WI38 (cell line): ENCODE results near the gene SLC37A4.

Experiments used
- H3K4me3 ChIP-seq: 2 replicates; pipeline ENCODE4 v1.5.1; 2011; ENCODE audit warnings: low read depth, mild to moderate bottlenecking, control low read depth, low read length
- TF ChIP-seq, protein P1 (sequence below): IDR thresholded peaks from 2 replicates; pipeline ENCODE4 v1.5.1; 2012; ENCODE audit warnings: low read depth, mild to moderate bottlenecking, control low read depth, low read length

SLC37A4 gene

DNA sequence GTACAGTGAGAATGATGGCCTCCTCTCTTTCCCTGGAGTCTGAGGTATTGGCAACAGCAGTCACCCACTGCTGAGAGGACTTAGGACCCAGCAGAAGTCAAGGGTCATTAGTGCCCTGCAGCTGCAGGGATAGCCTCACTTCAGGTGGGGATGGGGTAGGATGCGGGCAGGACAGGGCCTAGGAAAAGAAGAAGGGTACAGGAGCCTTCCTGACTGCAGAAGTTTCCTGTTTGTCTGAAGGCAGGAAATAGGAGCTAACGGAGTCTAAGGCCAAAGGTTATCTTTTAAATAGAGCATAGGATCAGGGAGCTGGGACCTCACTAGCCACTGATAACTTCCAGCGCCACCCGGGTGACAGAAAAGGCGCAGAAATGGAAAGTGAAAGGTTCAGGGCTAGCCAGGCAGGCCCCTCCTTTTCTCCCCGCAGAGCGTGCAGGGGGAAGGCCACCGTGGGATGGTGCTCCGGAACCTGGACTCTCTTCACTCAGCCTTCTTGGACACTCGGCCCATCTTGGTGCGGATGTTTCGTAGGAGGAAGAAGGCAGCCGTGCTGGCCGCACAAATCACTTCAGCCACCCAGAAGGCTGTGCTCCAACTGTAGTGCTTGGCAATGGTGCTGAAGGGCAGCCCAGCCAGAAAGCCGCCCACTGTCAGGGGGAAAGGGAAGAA is 6.1 kb downstream of the SLC37A4 start:
- H3K4me3 ChIP-seq, result no peak overlapping the region
- TF ChIP-seq, protein P1, sequence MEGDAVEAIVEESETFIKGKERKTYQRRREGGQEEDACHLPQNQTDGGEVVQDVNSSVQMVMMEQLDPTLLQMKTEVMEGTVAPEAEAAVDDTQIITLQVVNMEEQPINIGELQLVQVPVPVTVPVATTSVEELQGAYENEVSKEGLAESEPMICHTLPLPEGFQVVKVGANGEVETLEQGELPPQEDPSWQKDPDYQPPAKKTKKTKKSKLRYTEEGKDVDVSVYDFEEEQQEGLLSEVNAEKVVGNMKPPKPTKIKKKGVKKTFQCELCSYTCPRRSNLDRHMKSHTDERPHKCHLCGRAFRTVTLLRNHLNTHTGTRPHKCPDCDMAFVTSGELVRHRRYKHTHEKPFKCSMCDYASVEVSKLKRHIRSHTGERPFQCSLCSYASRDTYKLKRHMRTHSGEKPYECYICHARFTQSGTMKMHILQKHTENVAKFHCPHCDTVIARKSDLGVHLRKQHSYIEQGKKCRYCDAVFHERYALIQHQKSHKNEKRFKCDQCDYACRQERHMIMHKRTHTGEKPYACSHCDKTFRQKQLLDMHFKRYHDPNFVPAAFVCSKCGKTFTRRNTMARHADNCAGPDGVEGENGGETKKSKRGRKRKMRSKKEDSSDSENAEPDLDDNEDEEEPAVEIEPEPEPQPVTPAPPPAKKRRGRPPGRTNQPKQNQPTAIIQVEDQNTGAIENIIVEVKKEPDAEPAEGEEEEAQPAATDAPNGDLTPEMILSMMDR, result no peak

DNA sequence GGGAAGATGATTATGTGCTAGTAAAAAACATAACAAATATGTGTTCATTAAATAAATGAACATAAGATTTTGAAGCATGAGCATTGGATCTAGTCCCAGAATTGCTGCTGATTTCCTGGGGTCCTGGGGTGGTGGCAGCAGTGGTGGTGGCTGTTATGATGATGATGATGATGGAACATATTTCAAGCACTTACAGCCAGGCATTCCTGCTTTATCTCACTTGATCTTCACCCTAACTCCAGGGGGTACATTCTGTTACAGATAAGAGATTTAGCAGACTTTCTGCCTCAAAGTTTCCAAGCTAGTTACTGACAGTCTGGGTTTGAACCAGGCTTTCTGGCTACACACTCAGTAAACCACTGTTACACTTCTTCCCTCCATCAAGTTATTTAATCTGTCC is 6.9 kb downstream of the SLC37A4 start:
- TF ChIP-seq, protein P1, result no peak
- no peak overlapping the region for H3K4me3 ChIP-seq

DNA sequence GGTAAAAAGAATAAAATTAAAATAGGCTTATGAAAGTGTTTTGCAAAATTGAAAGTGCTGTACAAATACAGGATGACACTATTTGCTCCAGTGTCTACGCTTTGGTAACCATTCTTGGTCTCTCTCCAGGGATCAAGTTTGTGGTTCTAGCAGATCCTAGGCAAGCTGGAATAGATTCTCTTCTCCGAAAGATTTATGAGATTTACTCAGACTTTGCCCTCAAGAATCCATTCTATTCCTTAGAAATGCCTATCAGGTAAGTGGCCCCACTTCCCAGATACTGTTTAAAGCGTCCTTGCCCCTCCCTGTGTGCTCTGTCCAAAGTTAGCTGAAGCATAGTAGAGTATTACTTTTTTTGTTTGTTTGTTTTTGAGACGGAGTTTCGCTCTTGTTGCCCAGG is 9.0 kb downstream of the SLC37A4 start:
- TF ChIP-seq, protein P1, result no peak
- H3K4me3 ChIP-seq, result no peak overlapping the region

DNA sequence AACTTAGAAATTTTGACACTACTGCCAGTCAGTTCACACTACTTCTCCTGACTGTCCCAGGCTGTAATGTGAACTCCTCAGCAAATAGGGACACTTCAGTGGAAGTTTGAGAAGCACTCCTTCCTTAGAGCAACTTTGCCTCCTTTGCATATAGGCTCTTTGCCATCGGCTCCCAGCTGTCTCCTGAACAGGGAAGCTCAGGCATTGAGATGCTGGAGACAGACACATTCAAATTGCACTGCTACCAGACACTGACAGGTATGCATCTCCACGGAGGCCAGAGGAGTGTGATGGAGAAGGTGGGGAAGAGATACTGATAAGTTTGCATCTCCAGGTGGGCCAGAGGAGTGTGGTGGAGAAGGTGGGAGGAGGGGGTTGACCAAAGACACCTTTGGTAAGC is 10.7 kb downstream of the SLC37A4 start:
- H3K4me3 ChIP-seq, result peak overlapping the region; percentile 99

DNA sequence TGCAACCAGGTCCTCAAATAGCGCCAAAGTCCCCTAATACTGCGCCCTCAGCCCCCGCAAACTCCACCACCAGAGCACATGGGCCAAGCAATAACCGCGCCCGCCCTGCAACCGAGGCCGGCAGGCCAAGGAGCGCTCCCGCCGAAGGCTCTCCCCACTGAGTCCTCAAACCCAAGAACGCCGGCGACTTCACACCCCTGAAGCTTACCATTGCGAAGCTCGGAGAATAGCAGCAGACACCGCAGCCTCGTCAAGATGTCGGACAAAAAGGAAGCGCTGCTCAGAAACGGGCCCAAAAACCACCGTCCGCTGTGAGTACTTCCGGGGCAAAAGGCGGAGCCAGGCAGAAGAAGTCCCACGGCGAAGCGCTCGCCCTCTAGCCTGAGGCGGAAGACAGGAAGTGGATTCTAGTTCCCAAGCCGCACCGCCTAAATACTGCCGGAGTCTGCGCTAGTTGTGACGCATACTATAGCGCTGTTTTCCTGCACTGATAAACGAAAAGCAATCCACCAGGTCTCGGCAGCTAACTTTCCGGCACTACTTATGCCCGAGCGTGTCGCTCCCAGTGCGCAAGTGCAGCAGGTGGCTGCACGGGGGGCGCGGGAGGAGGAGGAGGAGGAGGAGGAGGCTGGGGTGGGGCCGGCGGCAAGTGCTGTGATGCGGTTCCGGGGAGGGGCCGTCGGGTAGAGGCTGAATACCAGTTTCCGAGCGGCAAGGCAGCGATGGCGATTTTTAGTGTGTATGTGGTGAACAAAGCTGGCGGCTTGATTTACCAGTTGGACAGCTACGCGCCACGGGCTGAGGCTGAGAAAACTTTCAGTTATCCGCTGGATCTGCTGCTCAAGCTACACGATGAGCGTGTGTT is 12.4 kb downstream of the SLC37A4 start, which contains the start of the genes RPS25 and TRAPPC4:
Gene RPS25, minus strand, starts transcription at position 270 of the 865 bp plus-strand sequence. Its CDS starts 59 bp downstream, at position 211.
Gene TRAPPC4, plus strand, starts transcription at position 693 of the 865 bp plus-strand sequence. Its CDS starts 30 bp downstream, at position 723.
- TF ChIP-seq, protein P1, result no peak

More for the DNA sequence above, 10.7 kb downstream of the SLC37A4 start:
- TF ChIP-seq, protein P1, result no peak

DNA sequence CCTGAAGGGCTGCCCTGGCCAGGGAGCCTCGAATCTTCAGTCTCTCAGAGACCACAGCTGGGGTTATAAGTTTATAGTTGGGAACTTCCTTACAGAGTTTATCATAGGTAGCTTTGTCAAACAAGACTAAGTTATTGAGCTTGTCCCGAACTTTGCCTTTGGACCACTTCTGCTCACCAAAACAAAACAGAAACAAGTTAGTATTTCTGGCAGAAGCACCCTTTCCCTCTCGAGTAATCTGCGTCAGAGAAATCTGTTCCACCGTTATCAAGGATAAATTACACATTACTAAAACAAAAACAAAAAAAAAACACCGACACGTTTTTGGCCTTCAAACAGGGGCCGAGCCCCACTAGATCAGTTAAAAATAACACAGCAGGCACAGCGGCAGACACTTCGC is 13.3 kb downstream of the SLC37A4 start:
- peak overlapping the region; percentile 99 for H3K4me3 ChIP-seq

More for the DNA sequence above, 12.4 kb downstream of the SLC37A4 start, which contains the start of the genes RPS25 and TRAPPC4:
- H3K4me3 ChIP-seq, result peak within 1 kb of the TSS; percentile 99

DNA sequence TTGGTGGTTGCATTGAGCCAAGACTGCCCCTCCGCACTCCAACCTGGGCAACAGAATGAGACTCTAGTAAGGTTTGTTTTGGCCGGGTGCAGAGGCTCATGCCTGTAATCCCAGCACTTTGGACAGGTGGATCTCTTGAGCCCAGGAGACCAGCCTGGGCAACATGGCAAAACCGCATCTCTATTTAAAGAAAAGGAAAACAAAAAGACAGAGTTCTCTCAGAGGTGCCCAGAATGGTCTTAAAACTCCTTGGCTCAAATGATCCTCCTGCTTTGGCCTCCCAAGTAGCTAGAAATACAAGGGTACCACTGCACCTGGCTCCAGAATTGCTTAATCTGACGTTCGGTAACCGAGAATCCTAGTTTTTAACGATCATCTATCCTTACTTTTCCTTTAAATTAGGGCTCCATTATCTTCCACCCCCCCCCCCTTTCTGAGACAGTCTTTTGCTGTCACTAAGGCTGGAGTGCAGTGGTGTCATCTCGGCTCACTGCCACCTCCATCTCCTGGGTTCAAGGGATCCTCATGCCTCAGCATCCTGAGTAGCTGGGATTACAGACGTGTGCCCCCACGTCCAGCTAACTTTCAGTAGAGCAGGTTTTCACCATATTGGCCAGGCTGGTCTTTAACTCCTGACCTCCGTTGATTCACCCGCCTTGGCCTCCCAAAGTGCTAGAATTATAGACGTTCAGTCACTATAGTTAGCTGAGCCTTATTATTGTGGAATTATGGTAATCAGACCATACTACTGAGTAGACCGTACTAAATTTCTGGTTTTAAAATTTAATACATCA is 14.3 kb downstream of the SLC37A4 start:
- TF ChIP-seq, protein P1, result no peak
- peak overlapping the region; percentile 99; the same call in 1 of the 2 replicates for H3K4me3 ChIP-seq
